ENCODE data around the gene CHRNA3. TPM values are rescaled to one million over a fixed set of nuclear protein-coding genes. Genes with fewer than 3 reads are reported as not detected.
"Not testable (repeated sequence)": the region's sequence is repeated elsewhere in the genome, so short reads cannot be mapped to it uniquely, and the experiment has no call there.

The CHRNA3 gene
- total RNA-seq, 1 donor from 2014 or later: not detected

DNA sequence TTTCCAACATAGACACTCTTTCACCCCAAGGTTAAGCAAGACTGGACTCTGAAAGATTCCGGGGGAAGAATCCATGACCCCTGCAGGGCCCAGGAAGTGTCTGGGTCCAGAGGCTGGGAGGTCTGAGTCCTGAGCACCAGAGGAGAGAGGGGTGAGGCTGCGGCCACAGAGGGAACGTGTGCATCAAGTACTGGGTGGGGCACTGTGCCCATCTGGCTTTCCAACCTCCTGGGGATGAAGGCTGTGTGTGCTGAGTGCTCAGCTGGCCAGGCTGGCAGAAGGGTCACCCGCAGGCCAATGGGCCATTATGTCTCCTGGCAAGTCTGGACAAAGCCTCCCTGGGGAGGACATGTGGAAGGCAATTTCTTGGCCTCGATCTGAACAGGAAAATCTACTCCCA, 3.3 kb downstream of the CHRNA3 start:
- Mint-ChIP-seq H3K9me3 (ENCODE audit: low read depth) (no peaks in the 10 kb centered on the region), H3K4me1 (ENCODE audit: low read depth) (peaks cover 21% of the 10 kb centered on the region), H3K4me3 (ENCODE audit: unreplicated experiment) (no peak overlapping the region), H3K36me3 (ENCODE audit: low read depth) (no peaks in the 10 kb centered on the region), H3K27ac (ENCODE audit: unreplicated experiment) (no peak overlapping the region), H3K27me3 (ENCODE audit: low read depth) (peaks cover 29% of the 10 kb centered on the region)
- TF ChIP-seq, protein P1, sequence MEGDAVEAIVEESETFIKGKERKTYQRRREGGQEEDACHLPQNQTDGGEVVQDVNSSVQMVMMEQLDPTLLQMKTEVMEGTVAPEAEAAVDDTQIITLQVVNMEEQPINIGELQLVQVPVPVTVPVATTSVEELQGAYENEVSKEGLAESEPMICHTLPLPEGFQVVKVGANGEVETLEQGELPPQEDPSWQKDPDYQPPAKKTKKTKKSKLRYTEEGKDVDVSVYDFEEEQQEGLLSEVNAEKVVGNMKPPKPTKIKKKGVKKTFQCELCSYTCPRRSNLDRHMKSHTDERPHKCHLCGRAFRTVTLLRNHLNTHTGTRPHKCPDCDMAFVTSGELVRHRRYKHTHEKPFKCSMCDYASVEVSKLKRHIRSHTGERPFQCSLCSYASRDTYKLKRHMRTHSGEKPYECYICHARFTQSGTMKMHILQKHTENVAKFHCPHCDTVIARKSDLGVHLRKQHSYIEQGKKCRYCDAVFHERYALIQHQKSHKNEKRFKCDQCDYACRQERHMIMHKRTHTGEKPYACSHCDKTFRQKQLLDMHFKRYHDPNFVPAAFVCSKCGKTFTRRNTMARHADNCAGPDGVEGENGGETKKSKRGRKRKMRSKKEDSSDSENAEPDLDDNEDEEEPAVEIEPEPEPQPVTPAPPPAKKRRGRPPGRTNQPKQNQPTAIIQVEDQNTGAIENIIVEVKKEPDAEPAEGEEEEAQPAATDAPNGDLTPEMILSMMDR (IDR thresholded peaks at IDR 0.05): no peak
- no peak for DNase-seq (ENCODE audit: low spot score)

DNA sequence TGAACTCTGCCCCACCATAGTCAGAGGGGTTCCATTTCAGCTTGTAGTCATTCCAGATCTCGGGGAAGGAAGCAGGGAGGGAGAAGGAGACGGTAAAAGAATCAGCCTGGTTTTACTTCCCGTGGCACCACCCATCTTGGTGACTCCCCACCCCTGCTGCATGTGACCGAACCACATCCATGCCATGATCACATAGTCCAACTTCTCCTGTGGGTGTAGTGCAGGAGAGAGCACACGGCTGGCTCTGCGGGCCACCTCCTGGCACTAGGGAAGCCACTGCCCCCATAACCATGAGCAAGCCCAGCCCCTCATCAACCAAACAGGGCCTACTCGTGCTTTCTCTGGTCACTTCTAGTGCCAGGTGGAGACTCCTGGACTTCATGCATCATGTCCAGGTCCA, 3.7 kb downstream of the CHRNA3 start:
- Mint-ChIP-seq H3K4me3 (ENCODE audit: unreplicated experiment) (no peak overlapping the region), H3K27ac (ENCODE audit: unreplicated experiment) (no peak overlapping the region), H3K4me1 (ENCODE audit: low read depth) (peaks cover 21% of the 10 kb centered on the region), H3K36me3 (ENCODE audit: low read depth) (no peaks in the 10 kb centered on the region), H3K27me3 (ENCODE audit: low read depth) (peaks cover 24% of the 10 kb centered on the region), H3K9me3 (ENCODE audit: low read depth) (no peaks in the 10 kb centered on the region)
- TF ChIP-seq, protein P1 (IDR thresholded peaks at IDR 0.05): no peak
- no peak for DNase-seq (ENCODE audit: low spot score)

DNA sequence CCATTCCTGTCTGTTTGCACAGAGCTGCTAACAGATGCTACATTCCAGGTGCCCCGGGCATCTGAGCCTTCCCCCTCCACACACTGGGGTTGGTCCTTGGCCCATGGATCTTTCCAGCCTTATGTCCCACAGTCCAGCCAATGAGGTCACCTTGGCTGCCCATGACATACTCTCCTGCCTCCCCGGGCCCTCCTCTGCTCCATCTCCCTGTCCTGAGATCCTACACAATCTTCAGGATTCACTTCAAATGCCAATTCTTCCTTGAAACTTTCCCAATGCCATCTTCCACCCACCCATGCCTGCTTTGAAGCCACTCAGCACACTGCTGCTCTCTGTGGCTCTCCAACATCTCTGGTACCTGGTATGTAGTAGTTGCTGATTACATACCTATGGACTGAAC, 4.3 kb downstream of the CHRNA3 start:
- Mint-ChIP-seq H3K4me1 (ENCODE audit: low read depth) (peaks cover 21% of the 10 kb centered on the region), H3K9me3 (ENCODE audit: low read depth) (no peaks in the 10 kb centered on the region), H3K4me3 (ENCODE audit: unreplicated experiment) (no peak overlapping the region), H3K27ac (ENCODE audit: unreplicated experiment) (no peak overlapping the region), H3K36me3 (ENCODE audit: low read depth) (no peaks in the 10 kb centered on the region), H3K27me3 (ENCODE audit: low read depth) (peaks cover 20% of the 10 kb centered on the region)
- DNase-seq (ENCODE audit: low spot score): no peak
- TF ChIP-seq, protein P1 (IDR thresholded peaks at IDR 0.05): no peak

DNA sequence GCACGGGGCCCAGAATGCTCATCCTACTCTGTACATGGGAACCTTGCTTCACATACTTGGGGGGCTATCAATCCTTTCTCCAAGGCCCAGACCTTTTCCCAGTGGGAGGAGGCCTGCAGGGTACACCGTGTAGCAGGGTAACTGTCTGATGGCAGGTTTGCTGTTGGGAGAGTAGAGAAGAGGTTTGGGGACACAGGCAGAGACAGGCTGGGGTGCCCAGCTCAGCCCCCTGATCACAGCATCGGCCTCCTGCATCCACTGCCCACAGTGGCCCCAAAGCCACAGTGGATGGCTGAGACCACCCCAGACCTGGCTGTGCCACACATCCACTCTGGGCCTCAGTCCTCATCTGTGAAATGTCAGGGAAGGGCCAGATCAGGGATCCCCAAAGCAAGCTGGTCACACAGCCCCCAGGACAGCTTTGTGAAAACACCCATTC, 5.6 kb downstream of the CHRNA3 start:
- no peaks in the 10 kb centered on the region for H3K9me3 Mint-ChIP-seq (ENCODE audit: low read depth)
- peaks cover 17% of the 10 kb centered on the region for H3K27me3 Mint-ChIP-seq (ENCODE audit: low read depth)
- no peak for DNase-seq (ENCODE audit: low spot score)
- H3K36me3 Mint-ChIP-seq (ENCODE audit: low read depth): peaks cover under 1% of the 10 kb centered on the region
- TF ChIP-seq, protein P1 (IDR thresholded peaks at IDR 0.05): no peak
- peaks cover 21% of the 10 kb centered on the region for H3K4me1 Mint-ChIP-seq (ENCODE audit: low read depth)
- H3K27ac Mint-ChIP-seq (ENCODE audit: unreplicated experiment): no peak overlapping the region
- H3K4me3 Mint-ChIP-seq (ENCODE audit: unreplicated experiment): no peak overlapping the region

DNA sequence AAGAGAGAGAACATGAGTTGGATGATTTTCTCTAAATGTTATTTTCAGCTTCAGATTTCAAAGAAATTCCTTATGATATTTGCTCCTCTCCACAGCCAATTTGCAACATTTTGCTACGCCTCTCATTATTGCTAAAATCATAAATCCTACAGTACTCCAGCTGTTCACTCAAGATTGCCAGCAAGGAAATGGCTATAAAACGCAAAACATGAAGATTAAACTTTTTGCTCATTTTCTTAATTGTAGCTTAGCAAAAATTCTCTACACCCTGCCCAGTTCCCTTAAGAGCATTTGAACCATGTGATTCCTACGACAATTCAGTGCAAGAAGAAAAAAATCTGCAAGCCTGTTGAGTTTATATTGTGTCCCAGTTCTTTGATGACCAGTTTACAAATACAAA, 6.8 kb downstream of the CHRNA3 start:
- Mint-ChIP-seq H3K36me3 (ENCODE audit: low read depth) (peaks cover 3% of the 10 kb centered on the region), H3K9me3 (ENCODE audit: low read depth) (no peaks in the 10 kb centered on the region), H3K27me3 (ENCODE audit: low read depth) (peaks cover 16% of the 10 kb centered on the region), H3K4me3 (ENCODE audit: unreplicated experiment) (no peak overlapping the region), H3K4me1 (ENCODE audit: low read depth) (peaks cover 13% of the 10 kb centered on the region), H3K27ac (ENCODE audit: unreplicated experiment) (no peak overlapping the region)
- TF ChIP-seq, protein P1 (IDR thresholded peaks at IDR 0.05): no peak
- DNase-seq (ENCODE audit: low spot score): no peak

DNA sequence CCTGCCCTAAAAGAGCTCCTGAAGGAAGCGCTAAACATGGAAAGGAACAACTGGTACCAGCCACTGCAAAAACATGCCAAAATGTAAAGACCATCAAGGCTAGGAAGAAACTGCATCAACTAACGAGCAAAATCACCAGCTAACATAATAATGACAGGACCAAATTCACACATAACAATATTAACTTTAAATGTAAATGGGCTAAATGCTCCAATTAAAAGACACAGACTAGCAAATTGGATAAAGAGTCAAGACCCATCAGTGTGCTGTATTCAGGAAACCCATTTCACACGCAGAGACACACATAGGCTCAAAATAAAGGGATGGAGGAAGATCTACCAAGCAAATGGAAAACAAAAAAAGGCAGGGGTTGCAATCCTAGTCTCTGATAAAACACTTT, 11.2 kb downstream of the CHRNA3 start:
- not testable (repeated sequence) for H3K36me3 Mint-ChIP-seq (ENCODE audit: low read depth); H3K27ac Mint-ChIP-seq (ENCODE audit: unreplicated experiment); H3K4me1 Mint-ChIP-seq (ENCODE audit: low read depth); H3K9me3 Mint-ChIP-seq (ENCODE audit: low read depth); DNase-seq (ENCODE audit: low spot score); H3K4me3 Mint-ChIP-seq (ENCODE audit: unreplicated experiment)
- peaks cover 31% of the 10 kb centered on the region for H3K27me3 Mint-ChIP-seq (ENCODE audit: low read depth)

Data from chondrocyte (in vitro differentiated cells).